SK-N-DZ (cell line): ENCODE data around the gene FAM20C.
A peak's percentile ranks its signal among the peaks of the same experiment; 100 is the strongest.
"Not testable (repeated sequence)": the region's sequence is repeated elsewhere in the genome, so short reads cannot be mapped to it uniquely, and the experiment has no call there.

Experiments
- DNase-seq: peaks from one replicate; pipeline ENCODE4 v3.0.0-alpha.2; 2015; ENCODE audit warnings: low spot score

FAM20C gene

GRCh38 chr7:240887-241421, 48.6 kb downstream of the FAM20C start:
- DNase-seq = no peak

GRCh38 chr7:241513-241912, 49.1 kb downstream of the FAM20C start:
- DNase-seq = no peak

- DNase-seq = not testable (repeated sequence)
Measured at GRCh38 chr7:242826-243579, 50.6 kb downstream of the FAM20C start.

GRCh38 chr7:243580-243978, 51.2 kb downstream of the FAM20C start:
- not testable (repeated sequence) for DNase-seq

DNA sequence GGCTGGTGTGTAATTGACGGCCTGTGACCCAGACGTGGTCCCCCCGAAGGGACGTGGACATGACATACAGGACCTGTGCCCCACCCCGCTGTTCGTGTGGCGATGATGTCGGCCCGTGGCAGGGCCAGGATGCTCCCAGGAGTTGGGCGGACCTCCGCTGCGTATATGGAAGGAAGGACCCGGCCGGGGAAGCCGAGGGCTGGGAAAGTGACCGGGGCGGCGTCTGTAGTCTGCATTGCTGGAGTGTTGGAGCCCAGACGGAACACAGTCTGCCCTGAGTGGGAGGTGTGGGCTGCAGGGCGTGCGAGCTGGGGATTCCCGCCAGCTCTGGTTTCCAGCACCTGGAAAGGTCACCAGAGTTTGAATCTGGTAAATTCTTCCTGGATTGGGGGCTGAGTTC, 52.6 kb downstream of the FAM20C start:
- no peak for DNase-seq

- DNase-seq = no peak
Measured at GRCh38 chr7:245574-246295, 53.4 kb downstream of the FAM20C start.

- DNase-seq = no peak
Measured at GRCh38 chr7:246451-246850, 54.1 kb downstream of the FAM20C start.

GRCh38 chr7:247181-247580, 54.8 kb downstream of the FAM20C start:
- DNase-seq = no peak

- no peak for DNase-seq
Measured at GRCh38 chr7:247636-248035, 55.3 kb downstream of the FAM20C start.

GRCh38 chr7:248732-249435, 56.5 kb downstream of the FAM20C start:
- DNase-seq = no peak

DNA sequence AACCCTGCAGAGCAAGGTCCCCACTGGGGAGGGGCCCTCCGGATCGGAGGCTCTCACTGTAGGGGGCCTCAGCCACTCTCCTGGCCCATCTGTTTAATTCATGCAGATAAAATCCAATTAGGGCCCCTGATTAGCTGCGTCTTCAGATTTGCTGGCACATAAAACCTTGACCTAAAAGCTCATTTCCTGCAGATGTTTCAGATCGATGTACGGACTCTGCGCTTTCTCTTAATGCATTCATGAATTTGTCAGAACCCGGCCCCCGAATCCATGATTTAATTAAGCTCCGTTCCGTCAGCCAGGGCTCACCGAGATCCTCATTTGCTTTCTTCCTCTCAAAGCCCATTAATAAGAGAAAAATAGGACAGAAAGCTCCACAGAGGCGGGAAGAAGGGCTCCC, 57.6 kb downstream of the FAM20C start:
- peak; percentile 58 for DNase-seq

- DNase-seq = no peak
Measured at GRCh38 chr7:250523-250922, 58.2 kb downstream of the FAM20C start.

- no peak for DNase-seq
Measured at GRCh38 chr7:251005-251404, 58.6 kb downstream of the FAM20C start.

GRCh38 chr7:251446-252175, 59.2 kb downstream of the FAM20C start:
- DNase-seq = no peak

- no peak for DNase-seq
Measured at GRCh38 chr7:252216-252965, 60.0 kb downstream of the FAM20C start.

- no peak for DNase-seq
Measured at GRCh38 chr7:252981-253380, 60.6 kb downstream of the FAM20C start.

GRCh38 chr7:253581-254336, 61.4 kb downstream of the FAM20C start:
- no peak for DNase-seq

DNA sequence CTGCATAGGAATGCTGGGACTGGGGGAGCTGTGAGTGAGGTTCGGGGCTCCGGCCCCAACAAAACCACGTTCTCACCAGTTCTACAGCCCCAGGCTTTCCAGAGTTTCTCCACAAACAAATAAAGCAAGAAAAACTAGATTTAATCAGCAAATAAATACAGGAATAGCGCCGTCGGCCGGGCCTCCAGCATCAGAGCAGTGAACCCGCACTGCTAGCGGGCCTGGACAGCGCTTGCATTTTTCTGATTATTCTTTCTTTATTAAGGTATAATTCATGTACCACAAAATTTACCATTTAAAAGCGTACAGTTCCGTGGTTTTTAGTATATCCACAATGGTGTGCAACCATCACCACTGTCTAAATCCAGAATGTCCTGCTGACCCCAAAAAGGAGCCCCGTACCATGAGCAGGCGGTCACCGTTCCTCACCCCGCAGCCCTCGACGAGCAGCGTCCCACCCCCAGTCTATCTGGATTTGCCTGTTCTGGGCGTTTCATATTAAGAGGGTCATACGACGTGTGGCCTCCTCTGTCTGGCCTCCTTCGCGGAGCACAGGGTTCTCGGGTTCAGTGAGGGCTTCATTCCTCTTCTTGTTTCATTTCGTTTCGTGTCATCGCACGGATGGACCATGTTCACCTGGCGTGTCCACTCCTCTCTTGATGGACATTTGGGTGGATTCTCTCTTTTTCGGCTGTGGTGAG, 62.1 kb downstream of the FAM20C start:
- no peak for DNase-seq

DNA sequence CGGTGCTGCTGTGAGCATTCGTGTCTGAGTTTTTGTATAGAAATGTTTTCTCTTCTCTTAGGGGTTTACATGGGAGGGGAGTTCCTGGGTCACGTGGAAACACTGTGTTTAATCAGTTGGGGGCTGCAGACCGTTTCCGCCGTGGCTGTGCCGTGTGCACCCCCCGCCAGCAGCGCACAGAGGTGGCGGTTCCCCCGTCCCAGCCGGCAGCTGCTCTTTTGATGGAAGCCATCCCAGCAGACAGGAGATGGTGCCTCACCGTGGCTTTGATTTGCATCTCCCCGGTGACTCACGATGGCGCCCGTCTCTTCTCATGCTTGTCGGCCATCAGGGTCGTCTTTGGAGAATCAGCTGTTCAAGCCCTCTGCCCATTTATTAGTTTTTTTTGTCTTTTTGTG, 62.7 kb downstream of the FAM20C start:
- DNase-seq = no peak
